Keratinocyte (primary cell): ENCODE results near the gene MICAL2. TPM values are rescaled to one million over a fixed set of nuclear protein-coding genes. Genes with fewer than 3 reads are reported as not detected.
A peak's percentile ranks its signal among the peaks of the same experiment; 100 is the strongest.

Source experiments
- DNase-seq: peaks from one replicate; pipeline ENCODE4 v3.0.0-alpha.2; 2011; ENCODE audit warnings: low read depth, missing footprints, low spot score
- FAIRE-seq: peaks from 2 replicates; lab custom pipeline; 2011; peaks lifted over from hg19 to GRCh38; lab: Jason Lieb, UNC
- H2AFZ ChIP-seq: 2 replicates; pipeline ENCODE4 v1.6.0; 2012; ENCODE audit warnings: low read length, control low read depth, inconsistent platforms; ENCODE audit not compliant: control insufficient read depth
- H3K27ac ChIP-seq: 2 replicates; pipeline ENCODE4 v1.5.1; 2011; ENCODE audit warnings: low read length; ENCODE audit not compliant: control insufficient read depth, insufficient read depth
- H3K27me3 ChIP-seq: 3 replicates; pipeline ENCODE4 v1.6.0; 2011; ENCODE audit warnings: low read length; ENCODE audit not compliant: control insufficient read depth, insufficient read depth; ENCODE audit errors: extremely low read depth
- H3K36me3 ChIP-seq, 2 experiments: 2 replicates in 1 of 2; 3 replicates in 1 of 2; pipeline ENCODE4 v1.5.1; 2011; ENCODE audit warnings: low read length in 2 of 2, mild to moderate bottlenecking in 1 of 2; ENCODE audit not compliant: control insufficient read depth in 2 of 2, insufficient read depth in 2 of 2; ENCODE audit errors: extremely low read depth in 1 of 2
- H3K4me1 ChIP-seq: 3 replicates; pipeline ENCODE4 v1.5.1; 2011; ENCODE audit warnings: low read length; ENCODE audit not compliant: control insufficient read depth, insufficient read depth; ENCODE audit errors: extremely low read depth
- H3K4me2 ChIP-seq: 3 replicates; pipeline ENCODE4 v1.6.0; 2011; ENCODE audit warnings: low read depth, low read length; ENCODE audit not compliant: control insufficient read depth, insufficient read depth; ENCODE audit errors: extremely low read depth
- H3K4me3 ChIP-seq, 3 experiments: fragments of 200-600 bp in 1 of 3; sonication (generic) in 1 of 3; 2 replicates in 2 of 3; 3 replicates in 1 of 3; pipeline ENCODE4 v1.5.1; 2011 to 2016; ENCODE audit warnings: low read length in 3 of 3, mild to moderate bottlenecking in 3 of 3, control low read depth in 2 of 3, inconsistent platforms in 1 of 3, low read depth in 1 of 3, mixed read lengths in 1 of 3, mixed run types in 1 of 3, moderate library complexity in 1 of 3; ENCODE audit not compliant: control insufficient read depth in 2 of 3, insufficient read depth in 2 of 3; ENCODE audit errors: extremely low read depth in 1 of 3
- H3K79me2 ChIP-seq: 2 replicates; pipeline ENCODE4 v1.6.0; 2012; ENCODE audit warnings: low read length; ENCODE audit not compliant: control insufficient read depth, insufficient read depth
- H3K9ac ChIP-seq: 3 replicates; pipeline ENCODE4 v1.6.0; 2011; ENCODE audit warnings: low read length; ENCODE audit not compliant: control insufficient read depth, insufficient read depth; ENCODE audit errors: extremely low read depth
- H3K9me1 ChIP-seq: 3 replicates; pipeline ENCODE4 v1.6.0; 2011; ENCODE audit warnings: low read length; ENCODE audit not compliant: control insufficient read depth, insufficient read depth; ENCODE audit errors: extremely low read depth
- H3K9me3 ChIP-seq: 2 replicates; pipeline ENCODE4 v1.5.1; 2012; ENCODE audit warnings: low read depth, low read length; ENCODE audit not compliant: control insufficient read depth
- H4K20me1 ChIP-seq: 3 replicates; pipeline ENCODE4 v1.6.0; 2011; ENCODE audit warnings: low read length; ENCODE audit not compliant: control insufficient read depth, insufficient read depth; ENCODE audit errors: extremely low read depth
- CTCF ChIP-seq, 3 experiments: IDR thresholded peaks in 1 of 3; conservative IDR thresholded peaks in 1 of 3; optimal IDR thresholded peaks in 1 of 3; 2 replicates in 2 of 3; 3 replicates in 1 of 3; pipeline versions ENCODE3 to v1.5.1; 2011; ENCODE audit warnings: low read length in 3 of 3, mild to moderate bottlenecking in 3 of 3, moderate library complexity in 2 of 3, control low read depth in 1 of 3, inconsistent platforms in 1 of 3; ENCODE audit not compliant: insufficient read depth in 2 of 3; ENCODE audit errors: extremely low read depth in 1 of 3
- EZH2 ChIP-seq: IDR thresholded peaks from one replicate; pipeline ENCODE4 v1.6.1; 2012; ENCODE audit warnings: inconsistent platforms, mild to moderate bottlenecking, low read length, moderate library complexity
- dilution Hi-C: fragments of 300-500 bp; cut with MboI; formaldehyde crosslinking; loops from one replicate; pipeline ENCODE4 v1.7.0; 2020; ENCODE audit warnings: low sequenced_read_pairs; ENCODE audit not compliant: extremely low pct_ligation_motif_present
- polyA plus RNA-seq, 5 experiments: library from polyadenylated mRNA; depleted of rRNA in 3 of 5; stranded (reverse) in 3 of 5; stranded (forward) in 1 of 5; unstranded in 1 of 5; fragments of >200 nt; gene quantifications; 1 replicate in 1 of 5; 2 replicates in 3 of 5; 3 replicates in 1 of 5; pipeline versions ENCODE4 v1.2.1 to v1.2.3, GENCODE V29; 2011 to 2012; ENCODE audit warnings: missing spikeins in 2 of 5, low read depth in 1 of 5, low replicate concordance in 1 of 5

Gene MICAL2
- polyA plus RNA-seq, 1 donor (not counting 4 experiments of a cell fraction or from before 2014, with no cell fraction given): 83.9 TPM

GRCh38 chr11:12066799-12067508 lies 43.4 kb upstream of the MICAL2 start:
- H3K4me1 ChIP-seq: peaks cover 40% of the 10 kb centered on the region
- dilution Hi-C loops: no loop called here
- FAIRE-seq (peak; percentile 71), DNase-seq (no peak)
- H3K36me3 ChIP-seq: no peaks in the 10 kb centered on the region
- peak overlapping the region in 1 of 3 experiments; percentile 13 for H3K4me3 ChIP-seq
- peak overlapping the region; percentile 72 for H3K9ac ChIP-seq
- TF ChIP-seq EZH2 (no peak), CTCF (optimal IDR thresholded peaks at IDR 0.05 in 1 of 3, IDR thresholded peaks at IDR 0.05 in 1 of 3, conservative IDR thresholded peaks at IDR 0.05 in 1 of 3; ENCODE audit: extremely low read depth in 1 of 3, insufficient read depth in 2 of 3, low read length in 3 of 3) (no peak)
- no peaks in the 10 kb centered on the region for H4K20me1 ChIP-seq
- H3K27ac ChIP-seq: peak overlapping the region; percentile 94
- peak overlapping the region; percentile 10 for H2AFZ ChIP-seq
- H3K27me3 ChIP-seq: no peaks in the 10 kb centered on the region
- no peaks in the 10 kb centered on the region for H3K9me1 ChIP-seq
- H3K79me2 ChIP-seq: no peaks in the 10 kb centered on the region
- H3K4me2 ChIP-seq: peak overlapping the region; percentile 59
- no peaks in the 10 kb centered on the region for H3K9me3 ChIP-seq

GRCh38 chr11:12067796-12068357 lies 42.5 kb upstream of the MICAL2 start:
- peak overlapping the region; percentile 4 for H3K9ac ChIP-seq
- no peak for FAIRE-seq

More at GRCh38 chr11:12067796-12068357, 42.5 kb upstream of the MICAL2 start:
- Histone ChIP-seq H2AFZ (no peak overlapping the region), H3K36me3 (no peaks in the 10 kb centered on the region), H3K27me3 (no peaks in the 10 kb centered on the region), H3K9me1 (no peaks in the 10 kb centered on the region), H3K4me1 (peaks cover 40% of the 10 kb centered on the region), H3K79me2 (no peaks in the 10 kb centered on the region), H3K27ac (peak overlapping the region; percentile 94), H3K9me3 (no peaks in the 10 kb centered on the region), H3K4me2 (no peak overlapping the region), H3K4me3 (no peak overlapping the region), H4K20me1 (no peaks in the 10 kb centered on the region)
- dilution Hi-C loops: no loop called here
- TF ChIP-seq CTCF (optimal IDR thresholded peaks at IDR 0.05 in 1 of 3, IDR thresholded peaks at IDR 0.05 in 1 of 3, conservative IDR thresholded peaks at IDR 0.05 in 1 of 3; ENCODE audit: extremely low read depth in 1 of 3, insufficient read depth in 2 of 3, low read length in 3 of 3): no peak
- no peak for TF ChIP-seq EZH2
- no peak for DNase-seq
